AG10803 (cell line): ENCODE results near the gene RTN3.
A peak's percentile ranks its signal among the peaks of the same experiment; 100 is the strongest.
"Not testable (repeated sequence)": the region's sequence is repeated elsewhere in the genome, so short reads cannot be mapped to it uniquely, and the experiment has no call there.

ENCODE experiments used
- DNase-seq: peaks from one replicate; pipeline ENCODE4 v3.0.0; 2010; ENCODE audit warnings: low read depth
- H3K4me3 ChIP-seq: 2 replicates; pipeline ENCODE4 v1.5.1; 2011; ENCODE audit warnings: mild to moderate bottlenecking, low read length, control low read depth
- TF ChIP-seq, protein P1 (sequence below): conservative IDR thresholded peaks from 2 replicates; pipeline ENCODE4 v1.5.1; 2011; ENCODE audit warnings: mild to moderate bottlenecking, low read length, control low read depth, inconsistent platforms

Gene RTN3

GRCh38 chr11:63681321-63682065 is at the start of gene RTN3:
RTN3 (plus strand) TSS chr11:63681500; CDS start chr11:63681637, 137 bp downstream.
- DNase-seq, result peak; percentile 96
- TF ChIP-seq, protein P1, sequence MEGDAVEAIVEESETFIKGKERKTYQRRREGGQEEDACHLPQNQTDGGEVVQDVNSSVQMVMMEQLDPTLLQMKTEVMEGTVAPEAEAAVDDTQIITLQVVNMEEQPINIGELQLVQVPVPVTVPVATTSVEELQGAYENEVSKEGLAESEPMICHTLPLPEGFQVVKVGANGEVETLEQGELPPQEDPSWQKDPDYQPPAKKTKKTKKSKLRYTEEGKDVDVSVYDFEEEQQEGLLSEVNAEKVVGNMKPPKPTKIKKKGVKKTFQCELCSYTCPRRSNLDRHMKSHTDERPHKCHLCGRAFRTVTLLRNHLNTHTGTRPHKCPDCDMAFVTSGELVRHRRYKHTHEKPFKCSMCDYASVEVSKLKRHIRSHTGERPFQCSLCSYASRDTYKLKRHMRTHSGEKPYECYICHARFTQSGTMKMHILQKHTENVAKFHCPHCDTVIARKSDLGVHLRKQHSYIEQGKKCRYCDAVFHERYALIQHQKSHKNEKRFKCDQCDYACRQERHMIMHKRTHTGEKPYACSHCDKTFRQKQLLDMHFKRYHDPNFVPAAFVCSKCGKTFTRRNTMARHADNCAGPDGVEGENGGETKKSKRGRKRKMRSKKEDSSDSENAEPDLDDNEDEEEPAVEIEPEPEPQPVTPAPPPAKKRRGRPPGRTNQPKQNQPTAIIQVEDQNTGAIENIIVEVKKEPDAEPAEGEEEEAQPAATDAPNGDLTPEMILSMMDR, result no peak

GRCh38 chr11:63635762-63636465 is 45.4 kb upstream of the RTN3 start:
- TF ChIP-seq, protein P1, result peak; percentile 87
- H3K4me3 ChIP-seq, result no peak overlapping the region
- peak; percentile 58 for DNase-seq

More at GRCh38 chr11:63681321-63682065, at the start of gene RTN3:
- peak within 1 kb of the TSS; percentile 97 for H3K4me3 ChIP-seq

- DNase-seq, H3K4me3 ChIP-seq: not testable (repeated sequence)
Measured at GRCh38 chr11:63638436-63638835, 42.9 kb upstream of the RTN3 start.

DNA sequence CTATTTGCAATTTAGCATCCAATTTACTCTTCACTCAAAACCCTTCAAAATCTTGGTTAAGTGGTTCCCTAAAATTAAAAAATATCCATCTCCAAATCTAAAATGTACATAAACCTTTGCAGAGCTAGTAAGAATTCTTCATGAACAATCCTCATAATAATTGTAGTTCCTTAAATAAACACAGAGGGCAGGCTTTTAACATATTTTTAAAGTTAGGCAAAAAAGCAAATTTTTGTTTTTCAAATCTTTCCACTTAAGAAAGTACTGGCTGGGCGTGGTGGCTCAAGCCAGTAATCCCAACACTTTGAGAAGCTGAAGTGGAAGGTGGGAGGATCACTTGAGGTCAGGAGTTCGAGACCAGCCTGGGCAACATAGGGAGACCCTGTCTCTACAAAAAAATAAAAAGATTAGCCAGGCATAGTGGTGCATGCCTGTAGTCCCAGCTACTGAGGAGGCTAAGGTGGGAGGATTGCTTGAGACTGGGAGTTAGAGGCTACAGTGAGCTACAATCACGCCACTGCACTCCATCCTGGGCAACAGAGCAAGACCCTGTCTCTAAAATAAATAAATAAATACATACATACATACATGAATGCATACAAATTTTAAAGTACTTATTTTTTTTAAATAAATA is 42.0 kb upstream of the RTN3 start:
- H3K4me3 ChIP-seq, result no peak overlapping the region
- peak; percentile 64 for DNase-seq
- TF ChIP-seq, protein P1, result peak; percentile 52

DNA sequence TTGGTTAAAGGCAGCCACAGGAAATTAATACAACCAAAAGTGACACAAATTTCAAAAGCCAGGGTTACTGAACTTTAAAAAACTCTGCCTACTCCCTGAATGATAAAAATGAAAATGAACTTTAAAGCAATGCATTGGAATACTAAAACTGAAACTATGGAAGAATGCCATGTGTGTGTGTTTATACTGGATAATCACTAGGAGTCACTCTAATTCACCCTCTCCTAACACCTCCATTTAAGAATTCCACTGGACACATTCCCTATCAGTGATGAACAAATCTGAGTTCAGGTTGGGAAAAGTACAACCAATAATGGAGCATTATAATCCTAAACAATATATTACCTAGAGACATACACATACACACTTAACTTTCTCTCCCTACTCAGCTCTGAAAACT is 39.6 kb upstream of the RTN3 start:
- DNase-seq, result peak; percentile 50
- TF ChIP-seq, protein P1, result no peak; the same call in 1 of the 2 replicates
- no peak overlapping the region for H3K4me3 ChIP-seq

- TF ChIP-seq, protein P1, result no peak
- DNase-seq, result no peak
- no peak overlapping the region for H3K4me3 ChIP-seq
Measured at GRCh38 chr11:63643205-63643604, 38.1 kb upstream of the RTN3 start.

DNA sequence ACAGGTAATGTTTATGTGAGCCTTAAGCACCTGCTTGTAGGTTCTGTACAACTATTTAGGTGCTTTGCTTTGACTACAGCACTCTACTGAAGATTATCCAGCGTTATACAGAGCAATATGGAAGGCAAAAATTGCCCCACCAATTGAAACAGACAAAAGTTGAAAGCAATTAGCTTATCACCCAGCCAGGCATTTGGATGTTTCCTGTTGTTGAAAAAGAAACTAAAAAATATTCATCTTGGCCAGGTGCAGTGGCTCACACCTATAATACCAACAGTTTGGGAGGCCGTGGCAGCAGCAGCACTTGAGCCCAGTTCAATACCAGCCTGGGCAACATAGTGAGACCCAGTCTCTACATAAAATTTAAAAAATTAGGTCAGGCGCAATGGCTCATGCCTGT is 28.6 kb upstream of the RTN3 start:
- TF ChIP-seq, protein P1, result no peak
- H3K4me3 ChIP-seq, result no peak overlapping the region
- DNase-seq, result no peak
